ENCODE measurements around the gene CACNA2D4.

The CACNA2D4 gene

DNA sequence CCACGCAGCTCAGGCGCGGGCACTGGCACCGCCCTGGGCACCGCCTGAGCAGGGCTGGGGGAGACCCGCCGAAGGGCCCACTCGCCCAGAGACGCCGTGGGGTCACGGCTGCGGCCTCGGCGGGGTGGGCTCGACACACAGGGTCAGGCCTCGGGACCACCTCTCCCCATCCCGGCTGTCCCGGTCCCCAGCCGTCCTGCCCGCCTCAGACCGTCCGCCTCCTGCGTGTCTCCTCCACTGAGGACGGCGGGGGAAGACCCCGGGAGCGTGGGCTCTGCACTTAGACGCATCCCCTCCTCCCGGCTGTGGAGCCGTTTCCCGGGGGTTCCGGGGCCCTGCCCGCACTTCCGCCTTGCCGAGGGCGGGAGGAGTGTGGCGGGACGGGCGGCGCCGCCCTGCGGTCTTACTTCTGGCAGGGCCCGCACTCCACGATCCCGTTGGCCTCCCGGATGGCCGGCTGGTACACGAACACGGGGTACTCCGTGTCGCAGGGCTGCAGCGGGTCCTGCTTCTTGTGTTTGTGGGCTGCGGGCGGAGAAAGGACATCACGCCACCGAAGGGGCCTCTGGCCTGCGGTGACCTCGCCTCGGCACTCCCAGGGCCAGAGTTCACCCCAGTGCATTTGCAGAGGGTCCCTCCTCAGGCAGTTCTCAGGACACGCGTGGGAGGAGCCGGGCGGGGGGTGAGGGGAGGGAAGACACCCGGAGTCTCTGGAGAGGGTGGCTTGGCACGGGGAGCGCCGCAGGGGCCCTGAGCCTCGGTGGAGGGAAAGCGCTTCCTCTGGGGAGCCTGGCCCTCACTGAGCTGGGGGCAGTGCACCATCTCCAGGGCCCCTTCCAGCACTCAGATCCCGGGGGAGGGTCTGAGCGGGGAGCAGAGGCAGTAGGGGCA, 121.2 kb downstream of the CACNA2D4 start:
- DNase-seq (ENCODE audit: extremely low spot score): peak; percentile 56
- POLR2A ChIA-PET: interaction anchor here (0.7 kb wide), 1 partner anchor 57 kb away, joined by 3 read pairs; no protein-coding TSS in a partner anchor
- peak; percentile 8 for TF ChIP-seq CTCF (IDR thresholded peaks at IDR 0.05; ENCODE audit: control extremely low read depth, extremely low read depth, low read depth, missing control alignments)
- CTCF ChIA-PET: interaction anchor here (0.7 to 16.4 kb wide), 5 partner anchors 143 to 239 kb away, joined by 3 to 627 read pairs (median 45); no protein-coding TSS in a partner anchor

- ChIA-PET CTCF (interaction anchor here (0.7 to 16.4 kb wide), 10 partner anchors 10 to 240 kb away, joined by 3 to 627 read pairs (median 4); no protein-coding TSS in a partner anchor), POLR2A (interaction anchor here (0.7 kb wide), 1 partner anchor 58 kb away, joined by 3 read pairs; no protein-coding TSS in a partner anchor)
- DNase-seq (ENCODE audit: extremely low spot score): peak; percentile 50
- TF ChIP-seq CTCF (IDR thresholded peaks at IDR 0.05; ENCODE audit: control extremely low read depth, extremely low read depth, low read depth, missing control alignments): no peak
Measured at GRCh38 chr12:1796515-1797010, 121.9 kb downstream of the CACNA2D4 start.

DNA sequence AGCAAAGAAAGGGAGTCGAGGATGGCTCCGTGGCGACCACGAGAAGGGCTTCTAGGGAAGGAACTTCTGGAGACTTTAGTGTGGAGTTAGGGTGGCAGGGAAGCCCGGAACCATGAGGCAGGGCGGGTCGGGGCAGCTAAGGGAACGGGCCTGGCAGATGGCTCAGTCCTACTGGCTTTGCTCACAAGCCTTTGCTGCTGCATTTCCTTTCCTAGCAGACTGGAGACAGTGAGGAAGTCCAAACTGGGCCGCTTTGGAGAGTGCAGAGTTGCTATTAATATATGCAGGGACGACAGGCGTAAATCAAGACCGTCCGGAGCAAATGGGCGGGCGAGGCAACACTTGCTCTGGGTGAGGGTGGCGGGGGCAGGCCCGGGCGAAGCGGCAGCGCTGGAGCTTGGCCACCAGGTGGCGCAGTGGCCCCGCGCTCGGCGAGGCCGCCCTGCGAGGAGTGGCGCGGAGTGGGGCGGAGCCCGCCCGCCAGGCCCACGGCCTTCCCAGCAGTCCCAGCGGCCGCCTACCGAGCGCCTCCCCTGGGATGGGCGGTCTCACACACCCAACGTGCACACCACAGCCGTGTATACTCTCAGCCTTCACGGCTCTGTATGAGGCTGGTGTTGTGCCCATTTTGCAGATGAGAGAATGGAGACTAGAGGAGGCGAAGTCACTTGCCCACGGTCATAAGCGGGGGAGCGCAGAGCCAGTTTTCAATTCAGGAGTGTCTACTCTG, 122.5 kb downstream of the CACNA2D4 start:
- peak; percentile 95 for DNase-seq (ENCODE audit: extremely low spot score)
- POLR2A ChIA-PET: no interaction called here
- CTCF ChIA-PET: interaction anchor here (0.8 to 16.4 kb wide), 17 partner anchors 9 to 240 kb away, joined by 3 to 627 read pairs (median 4); partner anchors contain the start of gene LRTM2
- TF ChIP-seq CTCF (IDR thresholded peaks at IDR 0.05; ENCODE audit: control extremely low read depth, extremely low read depth, low read depth, missing control alignments): peak; percentile 96

GRCh38 chr12:1795221-1795784, 123.1 kb downstream of the CACNA2D4 start:
- no peak for TF ChIP-seq CTCF (IDR thresholded peaks at IDR 0.05; ENCODE audit: control extremely low read depth, extremely low read depth, low read depth, missing control alignments)
- CTCF ChIA-PET: interaction anchor here (0.8 to 16.4 kb wide), 19 partner anchors 8 to 241 kb away, joined by 3 to 627 read pairs (median 4); partner anchors contain the start of gene LRTM2
- no peak for DNase-seq (ENCODE audit: extremely low spot score)
- POLR2A ChIA-PET: no interaction called here

DNA sequence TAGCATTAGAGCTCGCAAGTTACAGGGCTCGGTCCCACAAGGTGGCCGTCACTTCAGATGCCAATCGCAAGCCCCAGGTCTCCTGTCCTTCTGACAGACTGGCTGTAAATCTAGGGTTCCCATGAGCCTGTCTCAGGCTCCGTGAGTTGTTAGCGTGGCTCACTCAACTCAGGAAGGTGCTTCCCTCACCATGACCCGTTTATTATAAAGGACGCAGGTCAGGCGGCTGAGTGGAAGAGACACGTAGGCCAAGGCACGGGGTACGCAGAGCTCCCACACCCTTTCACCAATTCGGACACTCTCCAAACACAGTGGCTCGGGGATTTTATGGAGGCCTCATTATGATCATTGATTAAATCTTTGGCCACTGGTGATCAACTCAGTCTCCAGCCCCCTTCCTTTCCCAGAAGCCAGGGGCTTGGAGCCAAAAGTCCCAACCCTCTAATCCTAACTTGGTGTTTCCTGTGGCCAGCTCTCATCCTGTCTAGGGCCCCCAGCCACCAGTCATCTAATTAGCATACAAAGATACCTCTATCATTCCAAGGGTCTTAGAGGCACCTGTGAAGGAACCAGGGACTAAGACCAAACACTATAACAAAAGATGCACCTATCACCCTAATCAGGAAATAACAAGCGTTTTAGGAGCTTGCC, 123.9 kb downstream of the CACNA2D4 start:
- ChIA-PET POLR2A (no interaction called here), CTCF (interaction anchor here (0.8 to 16.4 kb wide), 11 partner anchors 9 to 170 kb away, joined by 3 to 627 read pairs (median 4); no protein-coding TSS in a partner anchor)
- DNase-seq (ENCODE audit: extremely low spot score): no peak
- no peak for TF ChIP-seq CTCF (IDR thresholded peaks at IDR 0.05; ENCODE audit: control extremely low read depth, extremely low read depth, low read depth, missing control alignments)
